Fibroblast of lung (primary cell): ENCODE data around the gene MFAP2.

Experiments
- EZH2 ChIP-seq: IDR thresholded peaks from 2 replicates; pipeline ENCODE4 v1.5.1; 2012; ENCODE audit warnings: low read length, control low read depth, mild to moderate bottlenecking; ENCODE audit errors: missing control alignments
- TF ChIP-seq, protein P1 (sequence below), 2 donors: IDR thresholded peaks in 1 of 2; conservative IDR thresholded peaks in 1 of 2; 1 replicate in 1 of 2; 2 replicates in 1 of 2; pipeline ENCODE4 v1.5.1; 2011 to 2012; ENCODE audit warnings: low read length in 2 of 2, control low read depth in 1 of 2, inconsistent platforms in 1 of 2, low read depth in 1 of 2, mild to moderate bottlenecking in 1 of 2

DNA sequence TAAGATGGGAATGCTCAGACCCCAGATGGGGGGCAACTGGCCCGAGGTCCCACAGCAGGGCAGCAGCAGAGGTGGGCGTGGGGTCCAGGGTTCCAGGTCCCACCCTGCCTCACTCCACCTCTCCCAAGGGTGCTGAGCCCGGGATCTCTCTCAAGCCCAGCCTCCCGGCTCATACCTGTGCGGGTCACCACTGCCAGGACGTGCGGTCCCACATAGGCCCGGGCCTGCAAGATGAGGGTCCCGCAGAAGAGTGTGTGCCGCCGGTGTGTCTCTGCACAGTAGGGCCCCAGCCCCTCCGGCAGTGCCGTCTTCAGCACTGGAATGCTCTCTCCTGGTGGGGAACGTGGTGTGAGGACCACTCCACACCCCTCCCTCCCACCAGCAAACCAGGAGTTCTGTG, 16.4 kb upstream of the MFAP2 start:
- TF ChIP-seq, protein P1, sequence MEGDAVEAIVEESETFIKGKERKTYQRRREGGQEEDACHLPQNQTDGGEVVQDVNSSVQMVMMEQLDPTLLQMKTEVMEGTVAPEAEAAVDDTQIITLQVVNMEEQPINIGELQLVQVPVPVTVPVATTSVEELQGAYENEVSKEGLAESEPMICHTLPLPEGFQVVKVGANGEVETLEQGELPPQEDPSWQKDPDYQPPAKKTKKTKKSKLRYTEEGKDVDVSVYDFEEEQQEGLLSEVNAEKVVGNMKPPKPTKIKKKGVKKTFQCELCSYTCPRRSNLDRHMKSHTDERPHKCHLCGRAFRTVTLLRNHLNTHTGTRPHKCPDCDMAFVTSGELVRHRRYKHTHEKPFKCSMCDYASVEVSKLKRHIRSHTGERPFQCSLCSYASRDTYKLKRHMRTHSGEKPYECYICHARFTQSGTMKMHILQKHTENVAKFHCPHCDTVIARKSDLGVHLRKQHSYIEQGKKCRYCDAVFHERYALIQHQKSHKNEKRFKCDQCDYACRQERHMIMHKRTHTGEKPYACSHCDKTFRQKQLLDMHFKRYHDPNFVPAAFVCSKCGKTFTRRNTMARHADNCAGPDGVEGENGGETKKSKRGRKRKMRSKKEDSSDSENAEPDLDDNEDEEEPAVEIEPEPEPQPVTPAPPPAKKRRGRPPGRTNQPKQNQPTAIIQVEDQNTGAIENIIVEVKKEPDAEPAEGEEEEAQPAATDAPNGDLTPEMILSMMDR (conservative IDR thresholded peaks at IDR 0.05 in 1 of 2, IDR thresholded peaks at IDR 0.05 in 1 of 2; ENCODE audit: low read depth in 1 of 2, low read length in 2 of 2) = no peak
- no peak for TF ChIP-seq EZH2
